HG03432 (cell line): ENCODE data around the gene ELP4.
"Not testable (repeated sequence)": the region's sequence is repeated elsewhere in the genome, so short reads cannot be mapped to it uniquely, and the experiment has no call there.

Source experiments
- ATAC-seq: cut with Tn5 transposase; IDR thresholded peaks from one replicate; pipeline ENCODE4 v1.9.1; 2021; ENCODE audit warnings: mild to moderate bottlenecking, moderate library complexity; ENCODE audit not compliant: unreplicated experiment

The ELP4 gene

DNA sequence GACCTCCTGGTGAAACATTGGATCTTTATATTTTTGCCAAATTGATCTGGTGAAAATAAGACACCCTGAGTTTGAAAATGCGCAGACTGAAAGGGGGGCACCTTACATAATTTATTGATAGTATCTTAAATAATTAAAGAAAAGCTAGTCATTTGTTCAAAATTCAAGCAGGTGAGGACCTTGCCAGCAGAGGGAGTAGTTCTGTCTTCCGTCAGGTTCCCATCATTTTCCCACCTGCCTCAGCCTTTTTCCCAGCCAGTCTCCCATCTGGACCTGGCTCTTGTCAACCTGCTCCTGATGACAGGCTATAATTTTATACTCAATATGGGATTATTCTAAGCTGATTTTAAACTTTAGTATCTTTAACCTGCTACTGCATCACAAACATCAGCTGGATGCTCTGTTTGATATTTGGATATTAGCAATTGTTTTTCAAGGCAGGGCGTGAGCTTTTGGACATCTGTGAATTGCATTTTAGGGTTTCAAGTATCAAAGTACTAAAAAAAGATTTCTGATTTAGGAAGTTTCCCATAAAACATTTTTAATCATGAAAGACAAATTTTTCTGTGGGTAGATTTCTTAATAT is 132.0 kb downstream of the ELP4 start:
- ATAC-seq: no peak

DNA sequence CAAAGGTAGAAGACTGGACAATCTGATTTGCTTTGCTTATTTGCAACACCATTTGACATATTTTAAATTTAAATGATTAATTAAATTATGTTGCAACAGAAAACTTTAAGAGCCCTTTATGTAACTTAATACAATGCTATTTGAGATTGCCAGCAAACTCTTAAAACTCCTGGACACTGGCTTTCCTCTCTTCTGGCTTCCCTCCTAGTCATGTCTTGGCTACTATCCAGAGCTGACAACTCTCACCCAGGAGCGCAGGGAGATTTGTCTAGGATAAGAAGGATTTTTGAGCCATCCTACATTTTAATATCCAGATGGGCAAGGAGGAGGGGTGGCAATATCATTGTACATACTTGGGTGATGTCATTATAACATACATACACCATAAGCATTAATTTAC is 134.3 kb downstream of the ELP4 start:
- no peak for ATAC-seq

DNA sequence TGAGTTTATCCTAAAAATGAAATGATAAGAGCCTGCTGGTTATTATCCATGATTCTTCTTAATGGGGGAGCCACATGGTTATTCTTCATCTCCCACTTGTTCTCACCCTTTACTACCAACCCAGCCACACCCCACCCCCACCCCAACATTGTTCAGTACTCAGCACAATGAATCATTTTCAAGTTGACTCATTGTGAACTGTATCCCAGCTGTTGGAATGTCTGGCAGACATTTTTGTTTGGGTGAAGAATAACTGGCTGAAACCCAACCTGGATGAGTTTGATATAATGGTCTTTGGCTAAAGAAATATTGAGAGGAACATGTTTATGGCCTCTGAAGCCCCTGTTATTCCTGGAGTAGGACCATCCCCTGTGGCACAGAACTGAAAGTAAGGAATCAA is 136.2 kb downstream of the ELP4 start:
- no peak for ATAC-seq

DNA sequence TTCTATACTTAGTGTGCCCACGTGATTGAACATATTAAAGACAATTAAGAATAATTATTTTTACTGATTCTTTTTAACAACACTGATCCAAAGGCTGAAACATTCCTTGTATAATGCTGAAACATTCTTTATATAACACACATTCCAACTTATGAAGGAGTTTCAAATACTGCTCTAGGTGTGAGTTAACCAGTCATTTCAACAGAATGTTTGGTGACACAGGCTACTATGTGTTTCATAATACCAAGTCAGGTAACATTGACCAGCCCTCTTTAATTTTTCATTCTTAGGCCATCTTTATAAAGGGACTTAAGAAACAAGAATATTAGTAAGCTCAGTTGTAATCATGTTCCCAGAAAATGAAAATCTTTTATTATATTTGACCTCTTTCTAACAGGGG is 136.6 kb downstream of the ELP4 start:
- ATAC-seq: no peak

DNA sequence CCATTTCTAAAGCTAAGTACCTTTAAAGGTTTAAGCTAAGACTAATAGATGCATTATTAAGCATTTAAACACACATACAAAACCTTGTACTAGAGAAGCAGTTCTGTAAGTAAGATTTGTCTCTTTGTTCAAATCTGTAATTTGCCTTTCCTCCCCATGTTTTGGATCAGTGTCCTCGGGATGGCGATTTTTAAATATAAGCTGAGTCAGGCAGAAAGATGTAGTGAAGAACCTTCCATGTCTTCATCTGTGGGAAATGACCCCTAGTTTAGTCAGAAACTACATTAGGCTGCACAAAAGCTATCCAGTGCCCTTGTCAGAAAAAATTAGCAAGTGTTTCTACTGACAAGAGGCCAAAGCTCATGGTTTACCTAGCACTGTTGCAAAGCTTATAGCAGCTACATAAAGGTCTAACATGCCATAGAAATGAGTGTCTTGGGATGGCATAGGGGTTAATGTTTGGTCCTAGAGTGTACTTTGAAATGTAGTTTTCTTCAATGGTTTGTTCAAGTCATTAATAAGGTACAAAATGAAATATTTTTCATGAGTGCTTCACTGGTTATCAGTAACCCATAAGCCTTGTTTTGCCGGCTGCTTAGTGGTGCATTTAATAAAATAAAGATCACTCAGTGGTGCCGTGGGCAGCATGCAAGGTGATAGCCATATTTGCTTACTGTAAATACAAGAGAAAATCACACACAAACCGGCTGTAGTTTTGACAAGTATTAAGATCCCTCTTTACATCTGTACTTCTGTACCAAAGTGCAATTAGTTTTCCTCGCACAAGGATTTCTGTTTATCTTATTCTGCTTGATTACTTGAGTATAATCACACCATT is 139.8 kb downstream of the ELP4 start:
- no peak for ATAC-seq

DNA sequence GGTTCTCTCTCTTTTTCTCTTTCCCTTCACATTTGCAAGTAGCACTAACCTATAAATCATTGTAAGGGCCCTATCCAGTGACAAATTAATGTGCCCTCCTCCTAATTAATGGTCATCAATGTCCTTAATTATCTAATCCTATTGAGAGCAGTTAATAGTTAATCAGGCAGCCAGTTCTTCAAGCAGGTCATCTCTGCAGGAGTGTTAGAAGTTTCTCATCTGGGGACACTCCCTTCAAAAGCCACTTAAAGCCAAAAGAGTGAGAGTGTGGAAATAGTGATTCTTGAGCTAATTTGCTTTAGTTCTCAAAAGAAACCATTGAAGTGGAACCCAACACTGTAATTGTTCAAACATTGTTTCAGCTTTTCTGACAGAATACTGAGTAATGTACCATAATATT is 141.6 kb downstream of the ELP4 start:
- peak; percentile 39 for ATAC-seq

DNA sequence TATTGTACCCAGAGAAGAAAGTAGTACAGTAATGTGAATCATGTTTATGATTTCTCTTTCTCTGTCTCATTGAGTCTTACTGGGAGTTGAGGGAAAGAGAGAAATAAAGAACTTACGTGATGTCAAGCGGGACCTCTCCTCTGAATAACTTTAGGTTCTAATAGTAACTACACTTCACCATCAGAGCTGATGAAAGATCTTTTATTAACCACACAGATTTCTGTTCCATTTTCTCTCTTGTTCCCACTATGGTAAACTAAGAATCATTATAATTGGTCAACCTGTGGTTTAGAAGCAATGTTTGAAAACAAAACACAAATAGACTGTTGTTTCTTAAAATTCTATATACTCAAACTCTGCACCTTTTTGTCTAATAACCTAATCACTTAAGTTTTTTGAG is 142.3 kb downstream of the ELP4 start:
- ATAC-seq: peak; percentile 82

DNA sequence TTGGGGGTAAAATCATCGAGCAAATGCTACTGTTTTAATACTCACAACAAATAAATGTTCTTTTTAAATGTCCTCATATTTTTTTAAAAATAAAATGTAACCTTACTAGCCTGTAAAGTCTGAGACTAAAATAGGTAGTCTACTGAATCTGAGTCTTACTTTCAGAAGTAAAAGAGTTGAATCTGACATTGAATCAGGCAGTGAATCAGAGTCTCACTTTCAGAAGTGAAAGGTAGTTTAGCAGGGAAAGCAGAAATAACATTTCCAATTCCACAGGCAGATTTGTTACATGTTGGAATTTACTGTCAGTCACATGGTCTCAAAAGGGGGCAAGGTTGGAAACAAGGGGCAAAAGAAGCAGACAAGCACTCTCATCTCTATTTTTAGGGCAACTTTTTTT is 143.0 kb downstream of the ELP4 start:
- peak; percentile 73 for ATAC-seq

DNA sequence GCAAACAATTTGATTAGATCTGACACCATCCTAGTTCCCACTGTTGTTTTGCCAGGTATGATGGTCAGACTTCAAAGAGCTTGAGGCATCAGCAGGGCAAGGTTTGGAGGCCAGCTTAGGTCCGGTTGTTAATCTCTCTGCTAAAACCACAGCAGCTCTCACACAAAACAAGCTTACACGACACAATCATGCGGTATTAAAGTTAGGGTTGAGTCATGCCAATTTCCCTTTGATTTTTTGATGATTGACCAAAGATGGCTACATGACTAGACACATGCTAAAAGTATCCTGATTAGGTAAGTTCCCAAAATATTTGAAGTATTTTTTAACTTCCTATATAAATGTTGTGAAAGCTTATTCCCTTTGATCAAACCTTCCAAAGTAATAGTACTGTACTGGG is 145.9 kb downstream of the ELP4 start:
- no peak for ATAC-seq

DNA sequence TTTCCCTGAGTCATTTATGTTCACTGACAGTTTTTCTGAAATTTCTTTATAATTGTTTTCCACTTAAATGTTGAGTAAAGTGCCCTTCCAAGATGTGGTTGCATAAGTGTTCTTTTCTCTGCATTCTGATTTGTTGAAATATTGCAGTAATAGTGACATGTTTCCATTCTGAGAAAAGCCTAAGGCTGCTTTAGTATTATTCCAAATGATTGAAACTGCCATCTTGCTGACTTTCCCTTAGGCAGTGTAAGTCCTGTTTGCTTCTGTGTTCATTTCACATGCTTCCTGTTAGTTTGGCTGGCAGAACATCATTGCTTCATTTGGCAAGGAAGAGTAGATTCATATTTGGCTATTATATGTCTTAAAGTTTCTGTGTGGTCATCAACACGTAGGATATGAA is 146.5 kb downstream of the ELP4 start:
- no peak for ATAC-seq

DNA sequence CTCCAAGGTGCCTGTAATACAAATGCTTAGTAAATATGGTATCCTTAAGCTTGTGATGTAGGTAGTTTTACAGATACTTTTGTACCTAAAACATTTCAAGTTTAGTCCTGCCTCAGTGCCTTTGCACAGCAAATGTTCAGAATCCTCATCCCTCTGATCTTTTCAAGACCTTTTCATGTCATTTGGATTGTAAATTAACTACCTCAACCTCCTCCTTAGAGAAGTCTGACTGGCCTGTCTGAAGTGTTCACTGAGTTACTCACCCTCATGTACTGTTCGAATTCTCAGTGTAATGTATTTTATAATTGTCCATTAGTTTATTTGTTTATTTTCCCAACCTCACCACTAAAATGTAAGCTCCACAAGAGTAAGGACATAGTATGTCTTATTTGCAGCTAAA is 147.5 kb downstream of the ELP4 start:
- no peak for ATAC-seq

DNA sequence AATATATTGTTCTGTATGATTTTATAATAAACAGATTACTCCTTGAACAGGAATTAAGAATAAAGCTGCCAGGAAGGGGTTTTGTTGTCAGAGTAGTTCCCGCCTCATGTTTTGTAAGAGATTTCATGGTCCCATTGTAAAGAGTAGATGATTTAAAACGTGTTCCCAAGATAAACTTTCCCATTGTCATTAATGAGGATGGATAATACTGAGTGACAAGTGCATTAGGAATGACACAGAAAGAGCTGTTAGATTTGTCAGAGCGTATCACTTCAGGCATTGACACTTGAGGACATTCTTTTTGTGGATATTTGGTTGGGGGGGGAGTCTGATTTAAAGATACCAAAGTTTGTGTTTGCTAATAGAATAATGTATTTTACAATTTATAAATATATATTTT is 154.6 kb downstream of the ELP4 start:
- ATAC-seq: no peak

DNA sequence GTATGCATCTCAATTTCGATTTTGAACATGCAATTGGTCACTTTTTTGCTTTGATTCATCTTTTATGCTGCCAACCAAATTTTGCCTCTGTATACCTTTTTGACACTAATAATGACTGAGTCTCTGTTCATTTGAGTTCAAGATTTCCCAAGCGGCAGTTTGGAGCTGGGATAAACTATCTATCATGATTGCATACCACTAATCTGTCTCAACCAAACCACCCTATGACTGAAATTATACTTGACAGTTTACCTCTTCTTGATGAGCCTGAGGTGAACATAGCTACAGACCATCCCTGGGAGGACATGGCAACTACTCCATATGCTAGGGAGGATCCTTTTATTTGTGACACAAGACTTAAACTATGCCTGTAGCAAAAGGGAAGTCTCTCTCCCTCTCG is 155.4 kb downstream of the ELP4 start:
- ATAC-seq: no peak

DNA sequence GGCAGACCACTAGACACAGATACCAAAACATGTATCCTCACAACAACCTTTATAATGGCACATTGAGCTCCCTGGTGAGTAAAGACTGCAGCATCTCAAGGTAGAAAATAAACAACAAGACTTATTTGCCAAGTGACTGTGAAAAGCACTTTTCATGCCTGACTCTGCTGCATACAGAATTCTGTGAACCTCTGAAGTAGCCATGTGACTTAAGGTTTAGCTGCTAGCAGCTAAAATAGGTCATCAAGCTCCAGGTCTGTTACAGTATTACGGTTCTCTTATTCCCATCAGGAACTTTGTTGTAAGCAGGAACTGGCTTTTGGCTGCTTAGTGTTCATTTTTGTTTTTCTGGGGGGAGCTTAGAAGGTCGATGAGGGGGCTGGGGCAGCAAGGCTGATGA is 162.1 kb downstream of the ELP4 start:
- ATAC-seq: no peak

DNA sequence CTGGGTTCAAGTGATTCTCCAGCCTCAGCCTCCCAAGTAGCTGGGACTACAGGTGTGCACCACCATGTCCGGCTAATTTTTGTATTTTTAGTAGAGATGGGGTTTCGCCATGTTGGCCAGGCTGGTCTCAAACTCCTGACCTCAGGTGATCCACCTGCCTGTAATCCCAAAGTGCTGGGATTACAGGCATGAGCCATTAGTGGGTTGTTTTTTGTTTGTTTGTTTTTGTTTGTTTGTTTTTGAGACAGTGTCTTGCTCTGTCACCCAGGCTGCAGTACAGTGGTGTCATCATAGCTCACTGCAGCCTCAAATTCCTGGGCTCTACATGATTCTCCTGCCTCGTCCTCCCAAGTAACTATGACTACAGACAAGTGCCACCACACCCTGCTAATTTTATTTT is 163.5 kb downstream of the ELP4 start:
- ATAC-seq: not testable (repeated sequence)

DNA sequence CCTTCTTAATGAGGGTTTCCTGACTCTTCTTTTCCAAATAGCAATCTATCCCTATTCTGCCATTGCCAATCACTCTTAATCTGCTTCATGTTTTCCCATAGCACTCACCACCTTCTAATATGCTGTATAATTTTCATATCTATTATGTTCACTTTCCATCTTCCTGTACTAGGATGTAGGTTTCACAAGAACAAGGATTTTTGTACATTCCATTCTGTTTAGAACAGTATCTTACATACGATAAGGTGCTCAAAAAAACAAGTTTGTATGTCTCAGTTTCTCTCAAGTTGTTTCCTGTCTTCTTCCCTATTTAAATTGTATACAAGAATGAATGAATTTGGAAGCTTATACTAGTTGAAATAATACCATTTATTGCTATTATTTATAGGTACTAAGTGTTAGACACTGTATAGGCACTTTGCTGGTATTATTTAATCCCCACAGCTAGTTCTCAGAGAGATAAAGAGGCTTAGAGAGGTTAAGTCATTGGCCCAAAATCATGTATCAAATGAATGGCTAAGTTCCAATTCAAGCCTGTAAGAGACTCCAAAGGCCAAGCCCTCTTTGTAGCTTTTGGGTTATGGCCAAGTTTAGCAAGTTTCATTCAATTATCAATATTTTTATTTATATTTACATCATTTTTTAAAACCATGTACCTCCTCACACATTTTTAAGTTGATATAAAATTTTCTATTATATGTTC is 166.9 kb downstream of the ELP4 start:
- no peak for ATAC-seq

DNA sequence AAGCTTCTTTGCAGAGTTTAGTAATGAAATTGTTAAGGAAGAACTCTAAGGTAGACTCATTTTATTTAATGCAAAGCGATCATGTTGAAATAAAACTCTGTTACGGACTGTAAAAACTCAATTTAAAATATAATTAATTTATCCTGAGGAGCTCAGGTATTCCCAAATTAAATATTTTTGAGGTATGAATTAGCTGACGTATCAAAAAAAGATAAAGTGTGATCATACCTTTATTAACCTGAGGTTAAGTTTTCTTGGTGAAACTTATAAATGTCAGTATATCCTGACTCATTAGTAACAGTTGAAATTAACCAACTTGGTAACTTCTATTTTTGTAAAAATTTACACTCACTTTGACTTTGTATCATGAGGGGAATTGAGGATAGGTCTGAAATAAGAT is 171.2 kb downstream of the ELP4 start:
- ATAC-seq: no peak

DNA sequence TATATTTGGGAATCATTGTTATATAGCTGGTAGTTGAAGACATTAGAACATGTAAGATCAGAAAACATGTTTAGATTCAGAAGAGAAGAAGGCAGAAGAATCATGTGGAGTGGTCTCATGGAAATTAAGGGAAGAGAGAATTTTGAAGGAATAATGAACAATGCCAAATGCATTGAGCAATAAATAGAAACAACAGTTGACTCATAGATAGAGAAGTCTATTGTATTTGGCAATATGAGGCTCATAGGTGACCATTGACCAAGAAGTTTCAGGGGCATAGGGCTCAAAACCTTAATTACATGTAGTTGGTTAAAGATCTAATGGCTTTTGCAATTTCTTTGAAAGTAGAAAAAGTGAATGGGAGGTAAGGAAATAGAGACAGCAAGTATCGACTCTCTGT is 177.7 kb downstream of the ELP4 start:
- no peak for ATAC-seq

DNA sequence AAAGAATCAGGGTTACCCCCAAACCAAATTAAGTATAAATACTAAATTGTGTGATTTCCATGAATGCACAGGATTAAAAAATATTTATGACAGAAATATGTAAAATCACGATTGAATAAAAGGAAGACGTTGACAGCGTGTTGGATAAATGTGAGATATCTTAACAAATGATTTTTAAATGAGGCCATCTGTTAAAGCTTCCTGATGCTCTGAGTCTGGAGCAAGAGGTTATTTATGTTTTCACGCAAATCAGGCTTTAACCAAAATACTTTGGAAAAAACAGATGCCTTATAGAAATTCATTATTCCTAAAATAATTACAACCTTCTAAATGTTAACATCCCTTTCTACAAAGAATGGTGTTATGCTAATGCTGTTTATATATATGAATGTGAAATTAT is 178.3 kb downstream of the ELP4 start:
- no peak for ATAC-seq

DNA sequence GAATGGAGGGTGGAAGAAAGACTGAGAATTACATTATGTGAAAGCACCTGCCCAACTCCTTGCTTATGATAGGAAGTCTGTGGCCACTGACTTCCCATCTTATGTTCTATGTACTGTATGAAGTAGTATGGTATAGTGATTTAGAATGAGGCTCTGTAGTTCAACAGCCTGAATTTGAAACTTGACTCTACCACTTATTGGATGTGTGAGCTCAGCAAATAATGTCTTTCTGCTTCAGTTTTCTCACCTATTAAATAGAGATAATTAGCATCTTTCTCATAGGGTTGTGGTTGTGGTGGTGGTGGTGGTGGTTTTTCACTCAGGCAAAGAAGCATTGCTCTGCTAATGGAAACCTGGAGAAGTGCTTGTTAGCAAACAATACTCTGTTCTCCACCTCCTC is 180.0 kb downstream of the ELP4 start:
- ATAC-seq: no peak

DNA sequence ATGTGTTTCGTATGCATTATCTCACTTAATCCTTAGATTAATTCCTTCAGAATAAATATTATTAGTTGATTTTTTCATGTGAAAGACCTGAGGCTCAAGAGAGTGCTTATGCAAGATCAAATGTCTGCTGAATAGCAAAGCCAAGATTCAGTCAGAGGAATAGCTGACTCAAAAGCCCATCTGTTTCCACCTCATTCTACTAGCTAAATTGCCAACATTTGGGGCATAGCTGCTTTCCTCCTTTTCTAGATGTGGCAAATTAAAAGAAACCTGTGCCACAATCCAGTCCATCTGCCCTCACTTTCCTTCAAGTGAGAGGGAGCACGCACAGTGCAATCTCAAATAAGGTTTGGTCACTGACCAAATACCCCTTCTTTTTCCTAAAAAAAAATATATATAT is 180.5 kb downstream of the ELP4 start:
- ATAC-seq: no peak

DNA sequence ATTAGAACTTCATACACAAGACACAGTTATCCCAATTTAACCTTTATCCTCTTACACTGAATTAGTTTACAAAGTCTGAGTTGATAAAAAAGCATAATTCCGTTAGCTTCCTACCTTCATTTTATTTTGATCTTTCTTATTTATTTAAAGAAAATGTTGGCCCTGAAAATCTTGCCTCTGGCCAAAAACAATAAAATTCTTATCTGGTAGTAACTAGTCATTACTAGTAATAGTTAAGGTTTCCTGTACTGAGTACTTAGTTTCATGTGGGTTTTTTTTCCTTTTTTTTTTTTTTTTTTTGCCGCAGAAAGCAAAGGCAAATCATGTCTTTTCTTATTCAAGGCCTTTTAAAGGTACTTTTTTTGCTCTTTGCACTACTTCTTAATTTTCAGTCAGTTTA is 180.9 kb downstream of the ELP4 start:
- no peak for ATAC-seq
